Sigmoid colon (tissue), 4 donors: ENCODE measurements around the gene KRTAP5-9.

Experiments
- EP300 ChIP-seq, 4 donors: sonication (generic); formaldehyde crosslinking; IDR thresholded peaks; one replicate each; pipeline ENCODE4 v1.6.1; 2017; ENCODE audit warnings: antibody characterized with exemption in 4 of 4
- POLR2A ChIP-seq, 2 donors: fragments of 450-650 bp; IDR thresholded peaks; one replicate each; pipeline ENCODE4 v1.6.1; 2016; ENCODE audit warnings: antibody characterized with exemption in 2 of 2, mild to moderate bottlenecking in 2 of 2, moderate library complexity in 2 of 2
- POLR2AphosphoS5 ChIP-seq, 4 donors: sonication (generic); formaldehyde crosslinking; IDR thresholded peaks; one replicate each; pipeline ENCODE4 v1.6.1; 2017; ENCODE audit warnings: antibody characterized with exemption in 4 of 4
- TF ChIP-seq, protein P1 (sequence below), 4 experiments: fragments of 450-650 bp in 3 of 4; fragments of 200-600 bp in 1 of 4; IDR thresholded peaks; one replicate each; pipeline ENCODE4 v1.5.1; 2016 to 2019; ENCODE audit warnings: antibody characterized with exemption in 4 of 4, mild to moderate bottlenecking in 3 of 4, moderate library complexity in 2 of 4

DNA sequence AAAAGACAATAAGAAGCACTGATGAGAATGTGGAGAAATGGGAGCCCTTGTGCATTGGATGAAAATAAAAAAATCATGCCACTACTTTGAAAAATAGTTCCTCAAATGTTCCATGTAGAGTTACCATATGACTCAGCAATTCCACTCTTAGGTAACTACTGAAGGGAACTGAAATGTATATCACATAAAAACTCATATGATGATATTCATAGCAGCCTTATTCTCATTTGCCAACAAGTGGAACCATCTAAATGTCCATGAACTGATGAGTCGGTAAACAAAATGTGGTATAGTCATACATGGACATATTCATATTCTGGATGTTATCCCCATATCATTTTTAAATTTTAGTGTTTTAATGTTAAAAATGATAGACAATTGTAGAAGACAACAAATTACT, 3.5 kb downstream of the KRTAP5-9 start:
- TF ChIP-seq, protein P1, sequence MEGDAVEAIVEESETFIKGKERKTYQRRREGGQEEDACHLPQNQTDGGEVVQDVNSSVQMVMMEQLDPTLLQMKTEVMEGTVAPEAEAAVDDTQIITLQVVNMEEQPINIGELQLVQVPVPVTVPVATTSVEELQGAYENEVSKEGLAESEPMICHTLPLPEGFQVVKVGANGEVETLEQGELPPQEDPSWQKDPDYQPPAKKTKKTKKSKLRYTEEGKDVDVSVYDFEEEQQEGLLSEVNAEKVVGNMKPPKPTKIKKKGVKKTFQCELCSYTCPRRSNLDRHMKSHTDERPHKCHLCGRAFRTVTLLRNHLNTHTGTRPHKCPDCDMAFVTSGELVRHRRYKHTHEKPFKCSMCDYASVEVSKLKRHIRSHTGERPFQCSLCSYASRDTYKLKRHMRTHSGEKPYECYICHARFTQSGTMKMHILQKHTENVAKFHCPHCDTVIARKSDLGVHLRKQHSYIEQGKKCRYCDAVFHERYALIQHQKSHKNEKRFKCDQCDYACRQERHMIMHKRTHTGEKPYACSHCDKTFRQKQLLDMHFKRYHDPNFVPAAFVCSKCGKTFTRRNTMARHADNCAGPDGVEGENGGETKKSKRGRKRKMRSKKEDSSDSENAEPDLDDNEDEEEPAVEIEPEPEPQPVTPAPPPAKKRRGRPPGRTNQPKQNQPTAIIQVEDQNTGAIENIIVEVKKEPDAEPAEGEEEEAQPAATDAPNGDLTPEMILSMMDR (IDR thresholded peaks at IDR 0.05) = no peak
- TF ChIP-seq POLR2A (IDR thresholded peaks at IDR 0.05) (no peak), EP300 (IDR thresholded peaks at IDR 0.05) (no peak), POLR2AphosphoS5 (IDR thresholded peaks at IDR 0.05) (no peak)
